Mucosa of descending colon (tissue), 3 donors: ENCODE results near the gene ANTKMT. TPM values are rescaled to one million over a fixed set of nuclear protein-coding genes. Genes with fewer than 3 reads are reported as not detected.
A peak's percentile ranks its signal among the peaks of the same experiment; 100 is the strongest.

Experiments
- ATAC-seq: fragments of 200-7000 bp; cut with Tn5 transposase; one replicate; pipeline ENCODE4 v1.9.1; 2020; ENCODE audit warnings: mild to moderate bottlenecking, moderate library complexity
- DNase-seq, 3 donors: peaks; one replicate each; pipeline ENCODE4 v3.0.0-alpha.2; 2020
- H3K36me3 ChIP-seq: fragments of 200-600 bp; one replicate; pipeline ENCODE4 v1.8.0; 2021; ENCODE audit warnings: low read depth, mild to moderate bottlenecking
- H3K4me1 ChIP-seq: fragments of 200-600 bp; one replicate; pipeline ENCODE4 v1.8.0; 2021; ENCODE audit warnings: low read depth, mild to moderate bottlenecking
- H3K4me3 ChIP-seq: fragments of 200-600 bp; one replicate; pipeline ENCODE4 v1.8.0; 2021; ENCODE audit warnings: mild to moderate bottlenecking
- H3K9me3 ChIP-seq: fragments of 200-600 bp; one replicate; pipeline ENCODE4 v1.8.0; 2021; ENCODE audit warnings: mild to moderate bottlenecking
- intact Hi-C, 2 donors: fragments of 100-400 bp; cut with DNase I in 1 of 2; cut with micrococcal nuclease in 1 of 2; formaldehyde crosslinking; loops; one replicate each; pipeline versions ENCODE4 v1.11.0 to v1.11.1; 2022; cut with DNase I, micrococcal nuclease
- total RNA-seq, 3 donors: library from RNA; stranded (reverse); fragmentation: NEBNext Ultra II Directional in 2 of 3; extraction: Animal tissue kit (Norgen Biotek cat#: 25700) in 2 of 3; gene quantifications; one replicate each; pipeline versions ENCODE4 v1.2.1 to v1.2.4, GENCODE V29; 2021 to 2023
- TF ChIP-seq, protein P1 (sequence below): fragments of 200-600 bp; IDR thresholded peaks from one replicate; pipeline ENCODE4 v1.8.0; 2022; ENCODE audit warnings: antibody characterized with exemption, mild to moderate bottlenecking
- donor health status: DM: no; HTN: no; CAD: no; lungs with moderate emphysema.
- donor health status: DM: no; HTN: no; CAD: no.
- donor health status: DM: no; HTN: yes; CAD: no.

Gene ANTKMT
- total RNA-seq, 3 donors from 2014 or later, result 36.2 to 39.9 (median 39.8) TPM

GRCh38 chr16:677316-678190 is 43.4 kb upstream of the ANTKMT start:
- Histone ChIP-seq H3K36me3 (peaks cover 9% of the 10 kb centered on the region), H3K4me3 (no peak overlapping the region), H3K9me3 (no peaks in the 10 kb centered on the region), H3K4me1 (peaks cover 54% of the 10 kb centered on the region)
- DNase-seq (peak in 1 of 3 donors; percentile 33), ATAC-seq (no peak)
- intact Hi-C loops, result no loop called here
- TF ChIP-seq, protein P1, sequence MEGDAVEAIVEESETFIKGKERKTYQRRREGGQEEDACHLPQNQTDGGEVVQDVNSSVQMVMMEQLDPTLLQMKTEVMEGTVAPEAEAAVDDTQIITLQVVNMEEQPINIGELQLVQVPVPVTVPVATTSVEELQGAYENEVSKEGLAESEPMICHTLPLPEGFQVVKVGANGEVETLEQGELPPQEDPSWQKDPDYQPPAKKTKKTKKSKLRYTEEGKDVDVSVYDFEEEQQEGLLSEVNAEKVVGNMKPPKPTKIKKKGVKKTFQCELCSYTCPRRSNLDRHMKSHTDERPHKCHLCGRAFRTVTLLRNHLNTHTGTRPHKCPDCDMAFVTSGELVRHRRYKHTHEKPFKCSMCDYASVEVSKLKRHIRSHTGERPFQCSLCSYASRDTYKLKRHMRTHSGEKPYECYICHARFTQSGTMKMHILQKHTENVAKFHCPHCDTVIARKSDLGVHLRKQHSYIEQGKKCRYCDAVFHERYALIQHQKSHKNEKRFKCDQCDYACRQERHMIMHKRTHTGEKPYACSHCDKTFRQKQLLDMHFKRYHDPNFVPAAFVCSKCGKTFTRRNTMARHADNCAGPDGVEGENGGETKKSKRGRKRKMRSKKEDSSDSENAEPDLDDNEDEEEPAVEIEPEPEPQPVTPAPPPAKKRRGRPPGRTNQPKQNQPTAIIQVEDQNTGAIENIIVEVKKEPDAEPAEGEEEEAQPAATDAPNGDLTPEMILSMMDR, result no peak

DNA sequence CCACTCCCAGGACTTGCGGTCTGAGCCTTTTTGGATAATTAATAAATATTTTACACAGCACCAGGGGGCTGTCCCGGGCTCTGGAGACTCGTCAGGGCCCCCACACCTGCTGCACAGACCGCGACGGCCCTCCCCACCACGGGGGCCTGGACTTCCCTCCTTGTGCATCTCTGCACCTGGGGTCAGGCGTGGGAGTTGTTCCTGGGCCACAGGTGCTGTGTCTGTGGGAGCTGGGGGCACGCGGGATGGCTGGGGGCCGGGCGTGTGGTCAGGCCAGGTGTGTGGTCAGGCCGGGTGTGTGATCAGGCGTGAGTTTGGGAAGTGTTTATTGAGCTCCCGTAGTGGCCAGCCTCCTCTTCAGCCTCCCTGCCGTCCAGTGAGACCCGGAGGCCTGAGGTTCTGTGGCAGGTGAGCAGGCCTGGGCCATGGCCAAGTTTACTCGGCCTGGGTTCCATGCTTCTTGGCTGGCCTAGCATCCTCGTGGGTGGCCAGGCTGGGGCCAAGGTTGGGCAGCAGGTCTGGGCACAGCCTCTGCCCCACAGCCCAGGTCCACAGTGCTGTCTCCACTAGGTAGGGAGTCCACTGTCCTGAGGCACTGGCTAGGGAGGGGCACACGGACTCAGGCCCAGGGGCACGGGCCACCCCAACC is 42.6 kb upstream of the ANTKMT start:
- intact Hi-C loops, result no loop called here
- peaks cover 60% of the 10 kb centered on the region for H3K4me1 ChIP-seq
- no peak for ATAC-seq

DNA sequence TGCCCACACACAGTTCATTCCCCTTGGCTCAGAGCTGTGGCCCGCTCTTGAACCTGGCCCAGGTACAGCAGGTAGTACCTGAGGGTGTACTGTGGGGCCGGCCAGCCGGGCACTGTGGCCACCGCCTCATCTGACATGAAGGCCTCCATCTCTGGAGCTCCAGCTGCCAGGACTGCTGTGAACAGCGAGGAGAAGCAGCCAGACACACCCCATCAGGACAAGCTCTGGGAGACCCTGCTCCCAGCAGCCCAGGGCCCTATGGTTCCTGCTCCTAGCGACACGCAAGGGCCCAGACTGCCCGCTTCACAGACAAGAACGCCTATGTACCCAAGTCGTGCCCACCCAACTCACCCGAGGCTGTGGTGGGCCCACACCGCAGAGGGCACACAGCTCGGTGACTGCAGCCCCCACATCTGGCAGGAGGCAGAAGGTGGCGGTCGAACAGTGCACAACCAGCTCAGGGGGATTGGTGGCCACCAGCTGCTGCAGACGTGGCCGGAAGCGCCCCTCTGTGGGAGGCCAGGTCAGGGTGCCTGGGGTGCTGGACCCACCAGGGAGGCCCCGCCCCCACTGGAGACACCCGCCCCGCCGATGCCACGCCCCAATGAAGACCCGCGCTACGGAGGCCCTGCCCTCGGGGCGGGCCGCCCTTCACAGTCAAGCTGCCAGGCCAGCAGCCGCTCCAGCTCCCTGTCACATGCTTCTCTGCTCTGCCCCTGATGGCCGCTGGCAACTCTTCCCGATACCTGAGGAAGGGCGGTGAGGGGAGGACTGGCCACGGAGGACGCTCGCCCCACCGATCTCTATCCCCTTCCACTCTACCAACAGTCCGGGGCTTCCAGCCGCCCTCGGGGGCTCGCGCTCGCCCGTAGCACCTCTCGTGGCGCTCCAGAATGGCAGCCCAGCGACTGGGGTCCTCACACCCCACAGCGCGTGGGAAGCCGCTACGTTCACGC is 41.8 kb upstream of the ANTKMT start:
- intact Hi-C loops, result no loop called here
- Histone ChIP-seq H3K4me1 (peaks cover 64% of the 10 kb centered on the region), H3K4me3 (no peak overlapping the region), H3K9me3 (no peaks in the 10 kb centered on the region), H3K36me3 (peaks cover 5% of the 10 kb centered on the region)
- TF ChIP-seq, protein P1, result no peak
- peak; percentile 70 to 89 (median 82) for DNase-seq
- ATAC-seq, result peak; percentile 20

More for the DNA sequence above, 42.6 kb upstream of the ANTKMT start:
- peak in 1 of 3 donors; percentile 40 for DNase-seq
- TF ChIP-seq, protein P1, result no peak
- Histone ChIP-seq H3K9me3 (no peaks in the 10 kb centered on the region), H3K4me3 (no peak overlapping the region), H3K36me3 (peaks cover 5% of the 10 kb centered on the region)

DNA sequence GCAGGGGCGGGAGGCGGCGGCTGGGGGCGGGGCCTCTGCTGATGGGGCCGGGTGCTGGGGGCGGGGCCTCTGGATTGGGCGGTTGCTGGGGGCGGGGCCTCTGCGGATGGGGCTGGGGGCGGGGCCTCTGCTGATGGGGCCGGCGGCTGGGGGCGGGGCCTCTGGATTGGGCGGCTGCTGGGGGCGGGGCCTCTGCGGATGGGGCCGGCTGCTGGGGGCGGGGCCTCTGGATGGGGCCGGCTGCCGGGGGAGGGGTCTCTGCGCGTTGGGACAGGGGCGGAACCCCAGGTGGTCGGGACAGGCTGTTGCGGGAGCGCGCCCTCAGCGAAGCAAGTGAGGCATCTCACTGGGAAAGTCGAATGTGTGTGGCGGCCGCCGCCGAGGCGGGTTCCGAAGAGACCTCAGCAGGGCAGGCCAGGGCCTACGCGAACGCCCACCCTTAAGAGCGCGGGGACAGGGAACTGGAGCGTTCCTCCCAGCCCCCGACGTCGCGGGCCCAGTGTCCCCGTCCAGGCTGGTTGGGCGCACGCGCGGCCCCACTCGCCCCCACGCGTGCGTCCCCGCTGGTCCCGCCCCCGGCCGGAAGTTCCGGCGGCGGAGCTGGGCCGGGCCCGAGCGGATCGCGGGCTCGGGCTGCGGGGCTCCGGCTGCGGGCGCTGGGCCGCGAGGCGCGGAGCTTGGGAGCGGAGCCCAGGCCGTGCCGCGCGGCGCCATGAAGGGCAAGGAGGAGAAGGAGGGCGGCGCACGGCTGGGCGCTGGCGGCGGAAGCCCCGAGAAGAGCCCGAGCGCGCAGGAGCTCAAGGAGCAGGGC is 40.9 kb upstream of the ANTKMT start, which contains the start of gene STUB1:
TSS of gene STUB1 (plus strand) at position 597 of the 811 bp plus-strand sequence. CDS start at position 713, 116 bp downstream.
- peaks cover 5% of the 10 kb centered on the region for H3K36me3 ChIP-seq
- ATAC-seq, result peak; percentile 73
- DNase-seq, result peak; percentile 87 to 93 (median 93)
- TF ChIP-seq, protein P1, result no peak
- intact Hi-C loops, result no loop called here
- H3K4me3 ChIP-seq, result peak within 1 kb of the TSS; percentile 70
- H3K9me3 ChIP-seq, result no peaks in the 10 kb centered on the region
- H3K4me1 ChIP-seq, result peaks cover 67% of the 10 kb centered on the region
